Measurements from ENCODE around the gene ZNF41. TPM values are rescaled to one million over a fixed set of nuclear protein-coding genes. Genes with fewer than 3 reads are reported as not detected.
A peak's percentile ranks its signal among the peaks of the same experiment; 100 is the strongest.

The ZNF41 gene
- total RNA-seq, 1 donor from 2014 or later, result 7.0 TPM

DNA sequence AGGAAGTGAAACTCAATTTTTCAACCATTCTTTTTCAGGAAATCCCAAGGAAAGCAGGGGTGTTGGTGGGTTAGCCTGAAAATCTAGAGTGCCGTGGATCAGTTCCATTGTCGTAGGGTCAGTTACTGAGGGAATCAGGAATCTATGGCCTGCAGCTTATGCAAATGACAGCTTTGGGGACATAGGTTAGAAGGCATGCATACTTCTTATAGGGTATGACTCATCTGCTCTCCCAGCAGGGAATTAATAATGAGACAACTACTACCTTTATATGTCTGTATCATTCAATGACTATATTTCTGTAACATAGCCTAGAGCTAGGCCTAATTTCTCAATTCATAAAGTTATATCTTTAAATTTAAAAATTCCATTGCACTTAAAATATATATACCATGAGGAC, 36.6 kb downstream of the ZNF41 start:
- no peak for TF ChIP-seq EZH2 (IDR thresholded peaks at IDR 0.05; ENCODE audit: insufficient read depth, low read length)
- TF ChIP-seq CTCF (IDR thresholded peaks at IDR 0.05; ENCODE audit: insufficient read depth, low read depth, low read length), result no peak
- Mint-ChIP-seq H3K4me1 (ENCODE audit: low read depth, unreplicated experiment) (no peaks in the 10 kb centered on the region), H3K4me3 (ENCODE audit: unreplicated experiment) (no peak overlapping the region), H3K27ac (ENCODE audit: unreplicated experiment) (no peak overlapping the region), H3K9me3 (ENCODE audit: unreplicated experiment) (peaks cover 30% of the 10 kb centered on the region), H3K36me3 (ENCODE audit: low read depth, unreplicated experiment) (peaks cover 38% of the 10 kb centered on the region), H3K27me3 (ENCODE audit: low read depth, unreplicated experiment) (no peaks in the 10 kb centered on the region)
- FAIRE-seq, result peak; percentile 49
- H2AFZ ChIP-seq (ENCODE audit: low read depth, low read length), result no peak overlapping the region
- H3K79me2 ChIP-seq (ENCODE audit: insufficient read depth, low read length), result no peaks in the 10 kb centered on the region
- no peak for DNase-seq (ENCODE audit: low read depth)
- H3K4me2 ChIP-seq (ENCODE audit: low read length), result no peak overlapping the region
- no peaks in the 10 kb centered on the region for H3K27me3 ChIP-seq (ENCODE audit: insufficient read depth, low read length)
- no peaks in the 10 kb centered on the region for H3K4me1 ChIP-seq (ENCODE audit: insufficient read depth, low read length)
- no peak overlapping the region for H3K27ac ChIP-seq (ENCODE audit: low read depth, low read length)
- H3K36me3 ChIP-seq (ENCODE audit: insufficient read depth, low read length), result peaks cover 10% of the 10 kb centered on the region
- H3K9ac ChIP-seq (ENCODE audit: low read length), result no peak overlapping the region
- H4K20me1 ChIP-seq (ENCODE audit: insufficient read depth, low read length), result no peaks in the 10 kb centered on the region
- no peak overlapping the region for H3K4me3 ChIP-seq (ENCODE audit: insufficient read depth, low read depth, low read length)
- peaks cover 31% of the 10 kb centered on the region for H3K9me3 ChIP-seq (ENCODE audit: insufficient read depth, low read depth, low read length)

- DNase-seq (ENCODE audit: low read depth), result no peak
These were observed 52.1 kb downstream of the ZNF41 start for GRCh38 chrX:47430925-47431324.

More at GRCh38 chrX:47430925-47431324, 52.1 kb downstream of the ZNF41 start:
- Histone ChIP-seq H3K27ac (ENCODE audit: low read depth, low read length) (no peak overlapping the region), H2AFZ (ENCODE audit: low read depth, low read length) (no peak overlapping the region), H3K79me2 (ENCODE audit: insufficient read depth, low read length) (no peaks in the 10 kb centered on the region), H3K4me3 (ENCODE audit: insufficient read depth, low read depth, low read length) (no peak overlapping the region), H3K4me2 (ENCODE audit: low read length) (no peak overlapping the region), H3K9me3 (ENCODE audit: insufficient read depth, low read depth, low read length) (no peaks in the 10 kb centered on the region), H3K9ac (ENCODE audit: low read length) (no peak overlapping the region), H3K27me3 (ENCODE audit: insufficient read depth, low read length) (no peaks in the 10 kb centered on the region), H3K36me3 (ENCODE audit: insufficient read depth, low read length) (no peaks in the 10 kb centered on the region), H4K20me1 (ENCODE audit: insufficient read depth, low read length) (no peaks in the 10 kb centered on the region), H3K4me1 (ENCODE audit: insufficient read depth, low read length) (no peaks in the 10 kb centered on the region)
- Mint-ChIP-seq H3K4me1 (ENCODE audit: low read depth, unreplicated experiment) (no peaks in the 10 kb centered on the region), H3K4me3 (ENCODE audit: unreplicated experiment) (no peak overlapping the region), H3K9me3 (ENCODE audit: unreplicated experiment) (no peaks in the 10 kb centered on the region), H3K27ac (ENCODE audit: unreplicated experiment) (no peak overlapping the region), H3K27me3 (ENCODE audit: low read depth, unreplicated experiment) (no peaks in the 10 kb centered on the region), H3K36me3 (ENCODE audit: low read depth, unreplicated experiment) (no peaks in the 10 kb centered on the region)
- no peak for FAIRE-seq
- no peak for TF ChIP-seq CTCF (IDR thresholded peaks at IDR 0.05; ENCODE audit: insufficient read depth, low read depth, low read length)

Measured in astrocyte (in vitro differentiated cells and primary cell).